Body of pancreas (tissue), 4 donors: ENCODE data around the gene HSD17B8.

Experiments
- POLR2A ChIP-seq, 3 donors: fragments of 450-650 bp; IDR thresholded peaks; one replicate each; pipeline ENCODE4 v1.6.1; 2016; ENCODE audit warnings: antibody characterized with exemption in 3 of 3, mild to moderate bottlenecking in 2 of 3
- TF ChIP-seq, protein P1 (sequence below), 7 experiments: fragments of 450-650 bp in 4 of 7; fragments of 200-600 bp in 3 of 7; sonication (generic) in 3 of 7; IDR thresholded peaks; one replicate each; pipeline ENCODE4 v1.5.1; 2016 to 2019; ENCODE audit warnings: antibody characterized with exemption in 7 of 7

DNA sequence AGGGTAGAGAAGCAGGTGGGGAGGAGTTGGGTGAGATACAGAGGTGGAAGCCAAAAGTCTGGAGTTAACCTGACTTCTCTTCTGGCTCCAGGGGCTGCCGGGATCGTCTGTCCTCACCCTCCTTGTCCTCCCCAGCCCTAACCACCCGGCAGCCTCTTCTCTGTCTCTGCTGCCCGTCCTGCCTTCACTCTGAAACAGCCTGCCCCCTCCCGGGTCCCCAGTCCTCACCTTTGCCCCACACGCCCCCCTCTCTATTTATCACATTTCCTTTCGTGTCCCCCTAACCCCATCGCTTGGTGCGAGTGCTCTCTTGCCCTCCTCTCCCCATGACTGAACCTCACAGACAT is 9.5 kb downstream of the HSD17B8 start:
- TF ChIP-seq, protein P1, sequence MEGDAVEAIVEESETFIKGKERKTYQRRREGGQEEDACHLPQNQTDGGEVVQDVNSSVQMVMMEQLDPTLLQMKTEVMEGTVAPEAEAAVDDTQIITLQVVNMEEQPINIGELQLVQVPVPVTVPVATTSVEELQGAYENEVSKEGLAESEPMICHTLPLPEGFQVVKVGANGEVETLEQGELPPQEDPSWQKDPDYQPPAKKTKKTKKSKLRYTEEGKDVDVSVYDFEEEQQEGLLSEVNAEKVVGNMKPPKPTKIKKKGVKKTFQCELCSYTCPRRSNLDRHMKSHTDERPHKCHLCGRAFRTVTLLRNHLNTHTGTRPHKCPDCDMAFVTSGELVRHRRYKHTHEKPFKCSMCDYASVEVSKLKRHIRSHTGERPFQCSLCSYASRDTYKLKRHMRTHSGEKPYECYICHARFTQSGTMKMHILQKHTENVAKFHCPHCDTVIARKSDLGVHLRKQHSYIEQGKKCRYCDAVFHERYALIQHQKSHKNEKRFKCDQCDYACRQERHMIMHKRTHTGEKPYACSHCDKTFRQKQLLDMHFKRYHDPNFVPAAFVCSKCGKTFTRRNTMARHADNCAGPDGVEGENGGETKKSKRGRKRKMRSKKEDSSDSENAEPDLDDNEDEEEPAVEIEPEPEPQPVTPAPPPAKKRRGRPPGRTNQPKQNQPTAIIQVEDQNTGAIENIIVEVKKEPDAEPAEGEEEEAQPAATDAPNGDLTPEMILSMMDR (IDR thresholded peaks at IDR 0.05), result no peak
- TF ChIP-seq POLR2A (IDR thresholded peaks at IDR 0.05), result no peak
